Thymus (tissue), 11 donors: ENCODE data around the gene GANC. TPM values are rescaled to one million over a fixed set of nuclear protein-coding genes. Genes with fewer than 3 reads are reported as not detected.
A peak's percentile ranks its signal among the peaks of the same experiment; 100 is the strongest.

ENCODE experiments used
- DNase-seq, 9 donors: peaks; one replicate each; pipeline ENCODE4 v3.0.0-alpha.2; 2013; ENCODE audit warnings: low spot score in 9 of 9, low read depth in 6 of 9, missing footprints in 1 of 9
- H3K27ac ChIP-seq, 2 donors: one replicate each; pipeline ENCODE4 v1.5.1; 2013; ENCODE audit warnings: control low read depth in 1 of 2, low read depth in 1 of 2, low read length in 1 of 2, mild to moderate bottlenecking in 1 of 2, moderate library complexity in 1 of 2
- H3K27me3 ChIP-seq, 2 donors: one replicate each; pipeline ENCODE4 v1.5.1; 2013; ENCODE audit warnings: low read length in 1 of 2; ENCODE audit not compliant: control insufficient read depth in 2 of 2, insufficient read depth in 1 of 2
- H3K36me3 ChIP-seq, 2 donors: one replicate each; pipeline ENCODE4 v1.5.1; 2013; ENCODE audit warnings: low read length in 1 of 2, mild to moderate bottlenecking in 1 of 2, moderate library complexity in 1 of 2; ENCODE audit not compliant: control insufficient read depth in 2 of 2, insufficient read depth in 2 of 2
- H3K4me1 ChIP-seq, 2 donors: one replicate each; pipeline ENCODE4 v1.5.1; 2013; ENCODE audit warnings: low read length in 2 of 2; ENCODE audit not compliant: control insufficient read depth in 2 of 2, insufficient read depth in 2 of 2
- H3K4me3 ChIP-seq, 2 donors: one replicate each; pipeline ENCODE4 v1.5.1; 2013; ENCODE audit warnings: low read length in 2 of 2, control low read depth in 1 of 2, mild to moderate bottlenecking in 1 of 2
- H3K9me3 ChIP-seq, 2 donors: one replicate each; pipeline ENCODE4 v1.5.1; 2013; ENCODE audit warnings: low read length in 1 of 2, mild to moderate bottlenecking in 1 of 2; ENCODE audit not compliant: control insufficient read depth in 2 of 2, insufficient read depth in 1 of 2
- WGBS: extraction: QIAGEN DNeasy Blood & Tissue Kit; methylation state at CpG from one replicate; pipeline ENCODE4 v1.1.7; 2013; 5-methylcytosine and 5-hydroxymethylcytosine counted together
- polyA plus RNA-seq: library from polyadenylated mRNA; stranded (reverse); fragments of 200-250 nt; gene quantifications from one replicate; pipeline ENCODE4 v1.2.3, GENCODE V29; 2013
- total RNA-seq: library from RNA; stranded (reverse); fragments of 120-200 nt; gene quantifications from one replicate; pipeline ENCODE4 v1.2.4, GENCODE V29; 2013
- donor health status: healthy.

Gene GANC
- total and polyA plus RNA-seq, 2 donors = 12.7 to 13.6 TPM

GRCh38 chr15:42385980-42386700, 113.1 kb downstream of the GANC start:
- Histone ChIP-seq H3K4me1 (peaks cover 0 to 15% of the 10 kb centered on the region in 2 donors), H3K27ac (no peak overlapping the region), H3K4me3 (no peak overlapping the region), H3K9me3 (no peaks in the 10 kb centered on the region), H3K36me3 (no peaks in the 10 kb centered on the region), H3K27me3 (no peaks in the 10 kb centered on the region)
- DNase-seq = peak in 3 of 9 donors; percentile 16 to 27 (median 19)
- 81% methylated on average over 12 of the region's 12 CpGs for WGBS

GRCh38 chr15:42387603-42388002, 114.6 kb downstream of the GANC start:
- H3K4me1 ChIP-seq = peaks cover 0 to 15% of the 10 kb centered on the region in 2 donors
- H3K36me3 ChIP-seq = no peaks in the 10 kb centered on the region
- no peak overlapping the region for H3K4me3 ChIP-seq
- WGBS = 94% methylated on average over 8 of the region's 8 CpGs
- H3K9me3 ChIP-seq = no peaks in the 10 kb centered on the region
- no peaks in the 10 kb centered on the region for H3K27me3 ChIP-seq
- no peak for DNase-seq
- no peak overlapping the region for H3K27ac ChIP-seq

- H3K36me3 ChIP-seq = peaks cover 0 to 3% of the 10 kb centered on the region in 2 donors
- WGBS = 97% methylated on average over 11 of the region's 11 CpGs
These were observed 119.5 kb downstream of the GANC start for GRCh38 chr15:42392309-42393024.

GRCh38 chr15:42394106-42394505, 121.1 kb downstream of the GANC start:
- H3K36me3 ChIP-seq = peaks cover 0 to 3% of the 10 kb centered on the region in 2 donors
- H3K27me3 ChIP-seq = no peaks in the 10 kb centered on the region
- no peaks in the 10 kb centered on the region for H3K4me1 ChIP-seq
- DNase-seq = no peak
- H3K4me3 ChIP-seq = no peak overlapping the region
- H3K9me3 ChIP-seq = no peaks in the 10 kb centered on the region
- WGBS = 96% methylated on average over 13 of the region's 13 CpGs
- H3K27ac ChIP-seq = no peak overlapping the region

More at GRCh38 chr15:42392309-42393024, 119.5 kb downstream of the GANC start:
- H3K27ac ChIP-seq = no peak overlapping the region
- no peak overlapping the region for H3K4me3 ChIP-seq
- no peaks in the 10 kb centered on the region for H3K9me3 ChIP-seq
- DNase-seq = no peak
- H3K27me3 ChIP-seq = no peaks in the 10 kb centered on the region
- no peaks in the 10 kb centered on the region for H3K4me1 ChIP-seq

- Histone ChIP-seq H3K9me3 (no peaks in the 10 kb centered on the region), H3K36me3 (peaks cover 0 to 6% of the 10 kb centered on the region in 2 donors), H3K4me1 (no peaks in the 10 kb centered on the region), H3K27me3 (no peaks in the 10 kb centered on the region), H3K4me3 (no peak overlapping the region), H3K27ac (no peak overlapping the region)
- no peak for DNase-seq
- 88% methylated on average over 1 of the region's 1 CpG for WGBS
These were observed 122.8 kb downstream of the GANC start for GRCh38 chr15:42395838-42396237.

GRCh38 chr15:42401544-42402454, 128.8 kb downstream of the GANC start:
- Histone ChIP-seq H3K9me3 (peaks cover 0 to 7% of the 10 kb centered on the region in 2 donors), H3K36me3 (peaks cover 0 to 5% of the 10 kb centered on the region in 2 donors), H3K4me3 (peak overlapping the region; percentile 5 to 37), H3K27me3 (no peaks in the 10 kb centered on the region), H3K27ac (peak overlapping the region in 1 of 2 donors; percentile 65), H3K4me1 (peaks cover 0 to 23% of the 10 kb centered on the region in 2 donors)
- WGBS = 60% methylated on average over 24 of the region's 24 CpGs
- DNase-seq = peak in 5 of 9 donors; percentile 28 to 65 (median 36)

GRCh38 chr15:42402455-42403205, 129.6 kb downstream of the GANC start:
- DNase-seq = peak in 1 of 9 donors; percentile 7
- no peak overlapping the region for H3K4me3 ChIP-seq
- peaks cover 0 to 7% of the 10 kb centered on the region in 2 donors for H3K9me3 ChIP-seq
- no peak overlapping the region for H3K27ac ChIP-seq
- peaks cover 0 to 4% of the 10 kb centered on the region in 2 donors for H3K36me3 ChIP-seq
- 72% methylated on average over 15 of the region's 15 CpGs for WGBS
- H3K27me3 ChIP-seq = no peaks in the 10 kb centered on the region
- H3K4me1 ChIP-seq = peaks cover 0 to 23% of the 10 kb centered on the region in 2 donors

GRCh38 chr15:42403389-42403788, 130.4 kb downstream of the GANC start:
- Histone ChIP-seq H3K27me3 (no peaks in the 10 kb centered on the region), H3K9me3 (peaks cover 0 to 7% of the 10 kb centered on the region in 2 donors), H3K4me1 (peaks cover 0 to 23% of the 10 kb centered on the region in 2 donors), H3K36me3 (peaks cover 0 to 4% of the 10 kb centered on the region in 2 donors), H3K27ac (no peak overlapping the region), H3K4me3 (no peak overlapping the region)
- WGBS = 96% methylated on average over 7 of the region's 7 CpGs
- no peak for DNase-seq
